ENCODE results near the gene GRHPR.
A peak's percentile ranks its signal among the peaks of the same experiment; 100 is the strongest.
"Not testable (repeated sequence)": the region's sequence is repeated elsewhere in the genome, so short reads cannot be mapped to it uniquely, and the experiment has no call there.

GRHPR gene

GRCh38 chr9:37451628-37452027 is 29.1 kb downstream of the GRHPR start:
- no peak for DNase-seq

DNA sequence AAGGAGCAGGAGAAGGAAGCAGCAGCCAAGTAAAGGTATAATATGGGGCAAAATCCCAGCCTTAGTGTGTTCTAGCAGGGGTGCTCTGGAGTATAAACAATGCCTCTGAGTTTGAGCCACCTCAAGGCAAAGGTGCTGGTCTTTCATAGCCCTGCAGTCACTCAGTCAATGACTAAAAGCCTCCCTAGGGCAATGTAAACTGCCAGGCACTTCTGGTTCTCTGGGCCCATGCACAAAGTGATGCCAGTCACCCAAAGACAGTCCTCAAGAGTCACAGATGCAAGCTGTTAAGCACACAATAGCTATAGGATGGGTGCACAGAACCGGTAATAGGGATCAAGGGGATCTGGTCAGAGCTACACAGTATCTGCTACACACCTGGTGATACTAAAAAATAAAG is 30.1 kb downstream of the GRHPR start:
- DNase-seq, result no peak

GRCh38 chr9:37453827-37454226 is 31.3 kb downstream of the GRHPR start:
- no peak for DNase-seq

DNA sequence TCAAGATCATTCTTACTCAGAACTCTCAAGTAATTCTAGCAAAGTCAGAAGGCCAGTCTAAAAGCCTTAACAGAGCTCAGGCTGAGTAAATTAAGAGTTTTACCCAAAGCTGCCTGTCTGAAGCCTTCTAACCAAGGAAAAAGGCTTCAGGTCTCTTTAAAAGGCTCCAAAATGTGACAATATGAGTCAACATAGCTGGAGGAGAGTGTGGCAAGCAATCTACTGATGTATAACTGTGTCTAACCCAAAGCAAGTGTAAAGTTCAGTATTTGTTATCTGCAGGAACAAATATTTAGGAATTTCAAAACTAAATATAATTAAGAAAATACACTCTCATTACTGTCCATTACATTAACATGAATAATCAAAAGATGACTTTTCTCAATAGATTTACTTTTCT is 31.7 kb downstream of the GRHPR start:
- no peak for DNase-seq

- DNase-seq, result no peak
Observed at GRCh38 chr9:37455884-37456647, 33.6 kb downstream of the GRHPR start.

- no peak for DNase-seq
Observed at GRCh38 chr9:37456817-37457216, 34.3 kb downstream of the GRHPR start.

GRCh38 chr9:37464006-37464405 is 41.5 kb downstream of the GRHPR start:
- DNase-seq, result no peak

GRCh38 chr9:37464426-37465248 is 42.1 kb downstream of the GRHPR start:
- DNase-seq, result peak; percentile 53

- peak; percentile 100 for DNase-seq
Observed at GRCh38 chr9:37465249-37466036, 42.9 kb downstream of the GRHPR start, which contains the start of gene ZBTB5. TSS of gene ZBTB5 (minus strand) at chr9:37465450. CDS start at chr9:37442551, 22,899 bp downstream.

DNA sequence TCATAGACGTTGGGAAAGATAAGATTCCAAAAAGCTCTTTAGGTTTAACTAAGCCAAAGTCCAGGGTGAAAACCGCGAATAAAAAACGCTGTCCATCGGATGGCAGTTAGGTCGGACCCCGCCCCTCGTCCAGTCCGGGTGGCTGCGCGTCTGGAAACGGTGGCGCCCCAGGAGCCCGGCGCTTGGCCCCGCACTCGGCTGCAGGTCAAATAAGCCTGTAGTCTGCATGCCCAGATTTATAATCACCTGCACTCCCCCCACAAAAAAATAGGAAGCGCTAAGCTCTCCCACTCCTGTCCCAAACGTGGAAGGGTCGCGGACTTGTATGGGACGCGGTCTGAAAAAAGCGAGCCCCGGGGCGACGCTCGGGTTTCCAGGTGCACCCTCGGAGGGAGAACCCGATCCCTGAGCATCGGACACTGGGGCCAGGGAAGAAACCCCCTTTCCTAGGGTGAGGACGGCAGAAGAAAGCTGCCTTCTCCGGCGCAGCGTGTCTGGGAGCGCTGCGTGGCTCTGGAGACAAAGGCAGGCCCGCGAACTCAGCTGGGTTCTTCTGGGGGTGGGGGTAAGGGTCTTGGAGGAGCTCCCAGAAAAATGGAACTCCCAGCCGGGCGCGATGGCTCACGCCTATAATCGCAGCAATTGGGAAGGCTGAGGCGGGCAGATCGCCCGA is 43.7 kb downstream of the GRHPR start:
- peak; percentile 85 for DNase-seq

GRCh38 chr9:37467530-37467929 is 45.0 kb downstream of the GRHPR start:
- not testable (repeated sequence) for DNase-seq

GRCh38 chr9:37468620-37469019 is 46.1 kb downstream of the GRHPR start:
- DNase-seq, result no peak

GRCh38 chr9:37471942-37472684 is 49.6 kb downstream of the GRHPR start:
- peak; percentile 98 for DNase-seq

GRCh38 chr9:37473982-37474381 is 51.5 kb downstream of the GRHPR start:
- DNase-seq, result not testable (repeated sequence)

DNA sequence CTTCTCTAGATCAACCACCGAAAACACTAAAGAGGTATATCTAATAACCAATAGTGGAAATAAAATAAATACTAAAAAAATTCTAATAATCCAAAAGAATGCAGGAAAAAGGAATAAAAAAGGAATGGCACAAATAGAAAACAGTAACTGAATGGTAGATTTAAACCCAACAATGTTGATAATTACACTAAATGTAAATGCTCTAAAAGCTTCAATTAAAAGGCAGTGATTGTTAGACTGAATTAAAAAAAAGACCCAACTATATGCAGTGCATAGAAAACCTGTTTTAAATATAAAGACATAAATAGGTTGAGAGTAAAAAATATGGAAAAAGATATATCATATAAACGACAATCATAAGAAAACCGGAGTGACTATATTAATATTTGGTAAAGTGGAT is 51.9 kb downstream of the GRHPR start:
- DNase-seq, result no peak

DNA sequence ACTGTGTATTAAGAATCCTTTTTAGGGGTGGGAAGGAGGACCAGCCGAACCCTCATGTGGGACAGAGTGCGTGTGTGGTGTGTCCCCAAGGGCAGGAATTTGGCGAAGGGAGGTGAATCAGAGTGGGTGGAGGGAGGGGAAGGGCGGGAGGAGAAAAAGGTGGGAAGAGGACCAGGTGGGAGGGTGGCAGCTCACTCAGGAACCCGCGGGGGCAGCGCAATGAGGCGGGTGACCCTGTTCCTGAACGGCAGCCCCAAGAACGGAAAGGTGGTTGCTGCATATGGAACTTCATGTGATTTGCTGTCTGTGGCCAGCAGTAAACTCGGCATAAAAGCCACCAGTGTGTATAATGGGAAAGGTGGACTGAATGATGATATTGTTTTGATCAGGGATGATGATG is 54.4 kb downstream of the GRHPR start:
- DNase-seq, result no peak

DNA sequence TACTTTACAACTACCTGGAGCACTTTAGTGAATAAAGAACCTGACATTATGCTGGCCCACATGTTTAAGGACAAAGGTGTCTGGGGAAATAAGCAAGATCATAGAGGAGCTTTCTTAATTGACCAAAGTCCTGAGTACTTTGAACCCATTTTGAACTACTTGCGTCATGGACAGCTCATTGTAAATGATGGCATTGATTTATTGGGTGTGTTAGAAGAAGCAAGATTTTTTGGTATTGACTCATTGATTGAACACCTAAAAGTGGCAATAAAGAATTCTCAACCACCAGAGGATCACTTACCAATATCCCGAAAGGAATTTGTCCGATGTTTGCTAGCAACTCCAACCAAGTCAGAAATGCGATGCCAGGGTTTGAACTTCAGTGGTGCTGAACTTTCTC is 54.9 kb downstream of the GRHPR start:
- peak; percentile 28 for DNase-seq

- not testable (repeated sequence) for DNase-seq
Observed at GRCh38 chr9:37477987-37478619, 55.6 kb downstream of the GRHPR start.

DNA sequence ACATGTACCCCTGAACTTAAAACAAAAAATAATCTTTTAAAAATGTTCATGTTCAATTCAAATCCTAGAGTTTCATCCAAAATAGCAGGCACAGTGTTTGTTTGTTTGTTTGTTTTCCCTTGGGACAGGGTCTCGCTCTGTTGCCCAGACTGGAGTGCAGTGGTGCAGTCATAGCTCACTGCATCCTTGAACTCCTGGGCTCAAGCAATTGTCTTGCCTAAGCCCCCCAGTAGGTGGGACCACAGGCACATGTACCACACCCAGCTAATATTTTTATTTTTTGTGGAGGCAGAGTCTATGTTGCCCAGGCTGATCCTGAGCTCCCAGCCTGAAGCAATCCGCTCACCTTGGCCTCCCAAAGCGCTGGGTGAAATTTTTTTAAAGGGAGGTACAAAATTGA is 58.3 kb downstream of the GRHPR start:
- DNase-seq, result no peak

DNA sequence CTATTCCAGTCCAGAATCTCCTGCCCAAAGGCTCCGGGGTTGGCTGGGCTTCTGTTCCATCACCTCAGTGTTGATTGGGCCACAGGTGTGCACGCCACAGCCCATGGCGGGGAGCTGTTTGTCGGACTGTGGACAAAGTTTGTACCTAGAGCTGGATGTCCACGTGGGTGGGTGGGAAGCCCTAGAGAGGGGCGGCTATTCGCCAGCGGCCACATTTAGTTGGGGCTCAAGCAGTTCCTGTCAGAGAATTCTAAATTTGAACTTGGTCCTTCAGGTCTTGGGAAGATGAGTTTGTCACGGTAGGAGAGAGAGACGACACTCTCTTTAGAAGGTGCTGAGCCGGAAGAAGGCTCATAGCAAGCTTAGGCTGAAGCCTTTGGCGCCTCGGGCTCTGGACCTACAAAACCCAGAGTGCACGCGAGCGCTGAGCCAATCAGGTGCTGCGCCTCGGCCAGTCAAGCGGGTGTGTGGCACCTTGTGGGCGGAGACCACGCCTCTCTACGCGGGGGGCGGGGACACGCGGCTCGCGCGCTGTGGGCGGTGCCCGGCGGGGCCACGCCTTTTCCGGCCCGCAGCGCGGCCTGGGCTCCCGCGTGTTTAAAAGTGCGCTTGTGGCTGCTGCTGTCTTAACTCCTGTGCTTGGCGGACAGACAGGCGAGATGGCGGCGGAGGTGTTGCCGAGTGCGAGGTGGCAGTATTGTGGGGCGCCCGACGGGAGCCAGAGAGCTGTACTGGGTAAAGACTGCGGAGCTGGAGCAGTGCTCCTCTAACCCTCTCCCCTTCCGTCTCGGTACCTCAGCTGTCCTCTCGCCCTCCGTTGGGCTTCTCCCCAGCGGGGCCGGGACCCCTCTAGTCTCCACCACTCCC is 63.1 kb downstream of the GRHPR start, which contains the start of gene POLR1E:
TSS of gene POLR1E (plus strand) at position 560 of the 867 bp plus-strand sequence. CDS start at position 660, 100 bp downstream.
- DNase-seq, result peak; percentile 91

All from fibroblast of skin of abdomen (primary cell).